Astrocyte (in vitro differentiated cells and primary cell): ENCODE data around the gene RELB.

Experiments
- EZH2 ChIP-seq: IDR thresholded peaks from 2 replicates; pipeline ENCODE4 v1.6.1; 2012; ENCODE audit warnings: mild to moderate bottlenecking, low read length, inconsistent platforms; ENCODE audit not compliant: insufficient read depth
- TF ChIP-seq, protein P1 (sequence below): IDR thresholded peaks from 2 replicates; pipeline ENCODE4 v1.5.1; 2011; ENCODE audit warnings: low read depth, mild to moderate bottlenecking, inconsistent platforms, low read length, moderate library complexity; ENCODE audit not compliant: insufficient read depth

DNA sequence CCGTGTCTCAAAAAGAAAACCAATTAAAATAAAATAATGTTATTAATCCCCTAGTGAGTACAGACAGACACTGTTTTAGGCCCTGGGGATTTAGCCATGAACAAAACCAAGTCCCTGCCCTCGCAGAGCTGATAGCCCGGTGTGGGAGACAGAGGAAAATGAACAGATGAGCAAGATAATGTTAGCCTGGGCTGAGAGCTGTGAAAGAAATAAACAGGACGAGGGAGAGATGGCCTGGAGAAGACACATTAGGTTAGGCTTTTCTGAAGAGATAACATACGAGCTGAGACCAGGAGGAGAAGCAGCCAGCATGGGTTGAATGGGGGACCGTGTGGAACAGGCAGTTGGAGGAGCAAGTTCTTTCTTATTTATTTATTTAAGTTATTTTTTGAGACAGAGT lies 9.0 kb downstream of the RELB start:
- TF ChIP-seq, protein P1, sequence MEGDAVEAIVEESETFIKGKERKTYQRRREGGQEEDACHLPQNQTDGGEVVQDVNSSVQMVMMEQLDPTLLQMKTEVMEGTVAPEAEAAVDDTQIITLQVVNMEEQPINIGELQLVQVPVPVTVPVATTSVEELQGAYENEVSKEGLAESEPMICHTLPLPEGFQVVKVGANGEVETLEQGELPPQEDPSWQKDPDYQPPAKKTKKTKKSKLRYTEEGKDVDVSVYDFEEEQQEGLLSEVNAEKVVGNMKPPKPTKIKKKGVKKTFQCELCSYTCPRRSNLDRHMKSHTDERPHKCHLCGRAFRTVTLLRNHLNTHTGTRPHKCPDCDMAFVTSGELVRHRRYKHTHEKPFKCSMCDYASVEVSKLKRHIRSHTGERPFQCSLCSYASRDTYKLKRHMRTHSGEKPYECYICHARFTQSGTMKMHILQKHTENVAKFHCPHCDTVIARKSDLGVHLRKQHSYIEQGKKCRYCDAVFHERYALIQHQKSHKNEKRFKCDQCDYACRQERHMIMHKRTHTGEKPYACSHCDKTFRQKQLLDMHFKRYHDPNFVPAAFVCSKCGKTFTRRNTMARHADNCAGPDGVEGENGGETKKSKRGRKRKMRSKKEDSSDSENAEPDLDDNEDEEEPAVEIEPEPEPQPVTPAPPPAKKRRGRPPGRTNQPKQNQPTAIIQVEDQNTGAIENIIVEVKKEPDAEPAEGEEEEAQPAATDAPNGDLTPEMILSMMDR: no peak
- TF ChIP-seq EZH2: no peak
